Panc1 (cell line): ENCODE results near the gene GABRB1. TPM values are rescaled to one million over a fixed set of nuclear protein-coding genes. Genes with fewer than 3 reads are reported as not detected.

Experiments used
- ATAC-seq: fragments of 200-7000 bp; cut with Tn5 transposase; 2 replicates; pipeline ENCODE4 v1.9.1; 2020; ENCODE audit warnings: mild to moderate bottlenecking, moderate library complexity
- BruUV-seq: library from RNA; stranded (reverse); fragments of 400-500 nt; replicated peaks from 2 replicates; lab custom pipeline; 2021; lab: Mats Ljungman, UMichigan
- CTCF ChIA-PET: fragments of 300-600 bp; sonication (Branson Sonifier 250); formaldehyde crosslinking; loops from one replicate; lab custom pipeline; 2022; ENCODE audit warnings: antibody characterized with exemption; lab: Charles Lee
- POLR2A ChIA-PET: fragments of 300-600 bp; sonication (Branson Sonifier 250); formaldehyde crosslinking; loops from one replicate; lab custom pipeline; 2022; ENCODE audit warnings: antibody characterized with exemption; lab: Charles Lee
- DNase-seq: peaks from one replicate; pipeline ENCODE4 v3.0.0-alpha.2; 2010; ENCODE audit warnings: low read depth, low spot score
- H3K27ac ChIP-seq: 2 replicates; pipeline ENCODE4 v1.5.1; 2011; ENCODE audit warnings: mild to moderate bottlenecking, low read length, inconsistent platforms
- H3K27me3 ChIP-seq: fragments of 200-500 bp; sonication (Bioruptor generic); 2 replicates; pipeline ENCODE4 v1.6.0; 2014; ENCODE audit warnings: low read length, inconsistent platforms; ENCODE audit not compliant: control insufficient read depth, insufficient read depth
- H3K36me3 ChIP-seq: fragments of 200-500 bp; sonication (Bioruptor generic); 2 replicates; pipeline ENCODE4 v1.5.1; 2014; ENCODE audit warnings: inconsistent platforms, mild to moderate bottlenecking, low read length, moderate library complexity; ENCODE audit not compliant: control insufficient read depth, insufficient read depth
- H3K4me1 ChIP-seq: 2 replicates; pipeline ENCODE4 v1.5.1; 2011; ENCODE audit warnings: inconsistent platforms, mild to moderate bottlenecking, low read length, moderate library complexity; ENCODE audit not compliant: control insufficient read depth, insufficient read depth
- H3K4me3 ChIP-seq, 2 experiments: 2 replicates each; pipeline ENCODE4 v1.5.1; 2011 to 2012; ENCODE audit warnings: low read depth in 2 of 2, low read length in 2 of 2, mild to moderate bottlenecking in 2 of 2, inconsistent platforms in 1 of 2, moderate library complexity in 1 of 2
- H3K9me3 ChIP-seq: fragments of 200-500 bp; sonication (Bioruptor generic); 2 replicates; pipeline ENCODE4 v1.5.1; 2014; ENCODE audit warnings: low read depth, mild to moderate bottlenecking, inconsistent platforms, low read length, moderate library complexity; ENCODE audit not compliant: control insufficient read depth, insufficient read depth
- CTCF ChIP-seq: fragments of 450-650 bp; IDR thresholded peaks from 2 replicates; pipeline ENCODE4 v1.5.1; 2017; ENCODE audit warnings: mild to moderate bottlenecking
- POLR2AphosphoS5 ChIP-seq: IDR thresholded peaks from 2 replicates; pipeline ENCODE4 v1.6.1; 2012; ENCODE audit warnings: mild to moderate bottlenecking, low read depth, low read length, moderate library complexity
- REST ChIP-seq, 2 experiments: IDR thresholded peaks; 2 replicates each; pipeline ENCODE4 v1.6.1; 2011 to 2012; ENCODE audit warnings: low read depth in 2 of 2, control low read depth in 1 of 2, low read length in 1 of 2, mild to moderate bottlenecking in 1 of 2, moderate library complexity in 1 of 2; ENCODE audit not compliant: insufficient read depth in 1 of 2
- SIN3A ChIP-seq: IDR thresholded peaks from 2 replicates; pipeline ENCODE4 v1.6.1; 2012; ENCODE audit warnings: low read depth, mild to moderate bottlenecking, low read length, moderate library complexity, borderline replicate concordance; ENCODE audit not compliant: insufficient read depth
- TCF7L2 ChIP-seq: IDR thresholded peaks from 2 replicates; pipeline ENCODE4 v1.6.1; 2011; ENCODE audit warnings: mild to moderate bottlenecking, low read depth, low read length, inconsistent platforms
- in situ Hi-C: cut with HindIII; loops from 2 replicates; pipeline ENCODE4 v1.10.0; 2016; ENCODE audit warnings: low sequenced_read_pairs, low pct_unique_long_range_greater_than_20kb
- intact Hi-C: fragments of 100-400 bp; cut with micrococcal nuclease; formaldehyde crosslinking; loops from one replicate; pipeline ENCODE4 v1.10.0; 2022; ENCODE audit not compliant: unreplicated experiment
- total RNA-seq: library from RNA; stranded (reverse); gene quantifications from one replicate; pipeline ENCODE4 v1.2.1, GENCODE V29; 2021; ENCODE audit not compliant: unreplicated experiment

The GABRB1 gene
- total RNA-seq, 1 experiment from 2014 or later = not detected

GRCh38 chr4:47160095-47160494 is 128.7 kb downstream of the GABRB1 start:
- Histone ChIP-seq H3K9me3 (no peaks in the 10 kb centered on the region), H3K36me3 (no peaks in the 10 kb centered on the region), H3K4me3 (no peak overlapping the region), H3K27ac (no peak overlapping the region), H3K27me3 (no peaks in the 10 kb centered on the region), H3K4me1 (no peaks in the 10 kb centered on the region)
- ChIA-PET CTCF (no interaction called here), POLR2A (no interaction called here)
- BruUV-seq = no TSS peak
- ATAC-seq (no peak), DNase-seq (no peak)
- in situ Hi-C loops (no loop called here), intact Hi-C loops (no loop called here)
- TF ChIP-seq SIN3A (no peak), TCF7L2 (no peak), REST (IDR thresholded peaks at IDR 0.05; ENCODE audit: insufficient read depth in 1 of 2, low read depth in 2 of 2, low read length in 1 of 2) (no peak), CTCF (no peak), POLR2AphosphoS5 (no peak)

- ChIA-PET CTCF (no interaction called here), POLR2A (no interaction called here)
- no peaks in the 10 kb centered on the region for H3K9me3 ChIP-seq
- intact Hi-C loops = no loop called here
- BruUV-seq = no TSS peak
- no peaks in the 10 kb centered on the region for H3K4me1 ChIP-seq
- no peak overlapping the region for H3K27ac ChIP-seq
- no peaks in the 10 kb centered on the region for H3K27me3 ChIP-seq
- no peak overlapping the region for H3K4me3 ChIP-seq
- no peaks in the 10 kb centered on the region for H3K36me3 ChIP-seq
- ATAC-seq = no peak
- no peak for DNase-seq
- TF ChIP-seq TCF7L2 = no peak
- TF ChIP-seq REST (IDR thresholded peaks at IDR 0.05; ENCODE audit: insufficient read depth in 1 of 2, low read depth in 2 of 2, low read length in 1 of 2) = no peak
- no peak for TF ChIP-seq SIN3A
- TF ChIP-seq CTCF = no peak
- TF ChIP-seq POLR2AphosphoS5 = no peak
- in situ Hi-C loops = no loop called here
Observed at GRCh38 chr4:47167081-47168035, 136.0 kb downstream of the GABRB1 start.
